GM20000 (cell line): Measurements from ENCODE around the gene GTF3C1.
"Not testable (repeated sequence)": the region's sequence is repeated elsewhere in the genome, so short reads cannot be mapped to it uniquely, and the experiment has no call there.

Experiments used
- DNase-seq: peaks from one replicate; pipeline ENCODE4 v3.0.0; 2012; ENCODE audit warnings: low spot score
- CTCF ChIP-seq: IDR thresholded peaks from 2 replicates; pipeline ENCODE4 v1.5.1; 2012; ENCODE audit warnings: mild to moderate bottlenecking, control low read depth; ENCODE audit errors: extremely low read depth, missing control alignments

GTF3C1 gene

GRCh38 chr16:27441276-27441675, 108.4 kb downstream of the GTF3C1 start:
- DNase-seq: no peak
- TF ChIP-seq CTCF: no peak

- no peak for DNase-seq
- no peak for TF ChIP-seq CTCF
These were observed 110.3 kb downstream of the GTF3C1 start for GRCh38 chr16:27439271-27440018.

GRCh38 chr16:27437946-27438345, 111.8 kb downstream of the GTF3C1 start:
- no peak for DNase-seq
- TF ChIP-seq CTCF: no peak

DNA sequence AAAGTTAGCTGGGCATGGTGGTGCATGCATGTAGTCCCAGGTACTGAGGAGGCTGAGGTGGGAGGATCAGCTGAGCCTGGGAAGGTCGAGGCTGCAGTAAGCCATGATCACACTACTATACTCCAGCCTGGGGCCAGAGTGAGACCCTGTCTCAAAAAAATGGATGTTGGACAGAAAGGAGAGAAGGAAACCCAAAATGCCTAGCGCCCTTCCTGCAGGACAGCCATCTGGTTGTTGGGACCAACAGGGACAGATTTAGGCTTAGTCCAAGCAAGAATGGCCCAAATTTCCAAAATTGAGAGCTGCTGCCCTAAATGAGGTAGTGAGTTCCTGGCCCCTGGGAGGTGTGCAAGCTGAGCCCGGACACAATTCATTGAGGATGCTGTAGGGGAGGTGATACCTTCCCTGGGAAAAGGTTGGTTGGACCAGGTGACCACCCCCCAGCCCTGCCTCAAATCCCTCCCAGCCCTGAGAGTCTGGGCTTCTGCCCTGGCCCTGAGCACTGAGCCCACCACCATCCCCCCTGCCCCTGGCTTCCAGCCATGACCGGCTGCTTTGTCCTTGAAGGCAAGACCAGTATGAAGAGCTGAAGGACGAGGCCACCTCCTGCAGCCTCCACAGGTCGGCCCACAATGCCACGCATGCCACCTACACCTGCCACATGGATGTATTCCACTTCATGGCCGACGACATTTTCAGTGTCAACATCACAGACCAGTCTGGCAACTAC, 112.6 kb downstream of the GTF3C1 start:
- DNase-seq: no peak
- TF ChIP-seq CTCF: no peak

- TF ChIP-seq CTCF: no peak
These were observed 113.6 kb downstream of the GTF3C1 start for GRCh38 chr16:27436065-27436464.

GRCh38 chr16:27435146-27435545, 114.6 kb downstream of the GTF3C1 start:
- DNase-seq: not testable (repeated sequence)

More at GRCh38 chr16:27436065-27436464, 113.6 kb downstream of the GTF3C1 start:
- no peak for DNase-seq

GRCh38 chr16:27434141-27435051, 115.3 kb downstream of the GTF3C1 start:
- DNase-seq: no peak
- no peak for TF ChIP-seq CTCF
